ENCODE measurements around the gene IGSF23.
"Not testable (repeated sequence)": the region's sequence is repeated elsewhere in the genome, so short reads cannot be mapped to it uniquely, and the experiment has no call there.

Gene IGSF23

GRCh38 chr19:44588771-44589112 lies 24.6 kb upstream of the IGSF23 start:
- peak; percentile 27 for DNase-seq

- no peak for DNase-seq
Measured at GRCh38 chr19:44590245-44591059, 22.9 kb upstream of the IGSF23 start.

- not testable (repeated sequence) for DNase-seq
Measured at GRCh38 chr19:44591340-44591993, 21.9 kb upstream of the IGSF23 start.

GRCh38 chr19:44592451-44592890 lies 20.9 kb upstream of the IGSF23 start:
- no peak for DNase-seq

- DNase-seq = no peak
Measured at GRCh38 chr19:44593294-44593693, 20.1 kb upstream of the IGSF23 start.

- DNase-seq = not testable (repeated sequence)
Measured at GRCh38 chr19:44593866-44594266, 19.5 kb upstream of the IGSF23 start.

- no peak for DNase-seq
Measured at GRCh38 chr19:44596428-44597130, 16.8 kb upstream of the IGSF23 start.

GRCh38 chr19:44597131-44597491 lies 16.3 kb upstream of the IGSF23 start:
- DNase-seq = no peak

GRCh38 chr19:44598355-44598754 lies 15.0 kb upstream of the IGSF23 start:
- no peak for DNase-seq

- no peak for DNase-seq
Measured at GRCh38 chr19:44598880-44599279, 14.5 kb upstream of the IGSF23 start.

- no peak for DNase-seq
Measured at GRCh38 chr19:44600466-44600865, 12.9 kb upstream of the IGSF23 start.

GRCh38 chr19:44602081-44602480 lies 11.3 kb upstream of the IGSF23 start:
- no peak for DNase-seq

GRCh38 chr19:44603201-44603945 lies 10.0 kb upstream of the IGSF23 start:
- no peak for DNase-seq

- no peak for DNase-seq
Measured at GRCh38 chr19:44604241-44604640, 9.1 kb upstream of the IGSF23 start.

- DNase-seq = no peak
Measured at GRCh38 chr19:44605547-44605946, 7.8 kb upstream of the IGSF23 start.

- no peak for DNase-seq
Measured at GRCh38 chr19:44607049-44607448, 6.3 kb upstream of the IGSF23 start.

- DNase-seq = no peak
Measured at GRCh38 chr19:44607917-44608316, 5.4 kb upstream of the IGSF23 start.

GRCh38 chr19:44608391-44608821 lies 5.0 kb upstream of the IGSF23 start:
- DNase-seq = no peak

- no peak for DNase-seq
Measured at GRCh38 chr19:44609219-44609618, 4.1 kb upstream of the IGSF23 start.

- DNase-seq = not testable (repeated sequence)
Measured at GRCh38 chr19:44610497-44610896, 2.9 kb upstream of the IGSF23 start.

- no peak for DNase-seq
Measured at GRCh38 chr19:44611812-44612295, 1.5 kb upstream of the IGSF23 start.

- DNase-seq = no peak
Measured at GRCh38 chr19:44614313-44614712, 950 bp downstream of the IGSF23 start.

GRCh38 chr19:44615863-44616247 lies 2.5 kb downstream of the IGSF23 start:
- DNase-seq = no peak
